EH (cell line): ENCODE measurements around the gene FAM50B.
A peak's percentile ranks its signal among the peaks of the same experiment; 100 is the strongest.

ENCODE experiments used
- DNase-seq: peaks from one replicate; pipeline ENCODE4 v3.0.0-alpha.2; 2015; ENCODE audit warnings: low read depth

Gene FAM50B

GRCh38 chr6:3873051-3873450, 23.9 kb downstream of the FAM50B start:
- DNase-seq, result no peak

- DNase-seq, result no peak
These were observed 24.9 kb downstream of the FAM50B start for GRCh38 chr6:3874069-3874468.

GRCh38 chr6:3875486-3875885, 26.3 kb downstream of the FAM50B start:
- DNase-seq, result no peak

- DNase-seq, result no peak
These were observed 26.9 kb downstream of the FAM50B start for GRCh38 chr6:3876101-3876500.

- DNase-seq, result peak; percentile 61
These were observed 27.7 kb downstream of the FAM50B start for GRCh38 chr6:3876866-3877265.

- DNase-seq, result no peak
These were observed 29.0 kb downstream of the FAM50B start for GRCh38 chr6:3878048-3878666.

GRCh38 chr6:3879194-3879952, 30.2 kb downstream of the FAM50B start:
- DNase-seq, result no peak

GRCh38 chr6:3881711-3882421, 32.7 kb downstream of the FAM50B start:
- no peak for DNase-seq

- no peak for DNase-seq
These were observed 33.3 kb downstream of the FAM50B start for GRCh38 chr6:3882431-3882830.

GRCh38 chr6:3882866-3883265, 33.7 kb downstream of the FAM50B start:
- peak; percentile 92 for DNase-seq

GRCh38 chr6:3884007-3884745, 35.0 kb downstream of the FAM50B start:
- peak; percentile 82 for DNase-seq

GRCh38 chr6:3885262-3886036, 36.3 kb downstream of the FAM50B start:
- DNase-seq, result peak; percentile 33

- peak; percentile 59 for DNase-seq
These were observed 38.1 kb downstream of the FAM50B start for GRCh38 chr6:3887150-3887700.

GRCh38 chr6:3888153-3888957, 39.2 kb downstream of the FAM50B start:
- DNase-seq, result no peak

- no peak for DNase-seq
These were observed 40.9 kb downstream of the FAM50B start for GRCh38 chr6:3890047-3890446.

GRCh38 chr6:3891883-3892282, 42.7 kb downstream of the FAM50B start:
- no peak for DNase-seq

GRCh38 chr6:3892603-3893002, 43.4 kb downstream of the FAM50B start:
- DNase-seq, result no peak

GRCh38 chr6:3893487-3893886, 44.3 kb downstream of the FAM50B start:
- DNase-seq, result no peak

GRCh38 chr6:3893917-3894316, 44.7 kb downstream of the FAM50B start:
- no peak for DNase-seq

- no peak for DNase-seq
These were observed 45.6 kb downstream of the FAM50B start for GRCh38 chr6:3894590-3895311.
